Colonic mucosa (tissue), 4 donors: Measurements from ENCODE around the gene VAT1L. TPM values are rescaled to one million over a fixed set of nuclear protein-coding genes. Genes with fewer than 3 reads are reported as not detected.

Source experiments
- DNase-seq: peaks from one replicate; pipeline ENCODE4 v3.0.0-alpha.2; 2020
- H3K27ac ChIP-seq: fragments of 200-600 bp; one replicate; pipeline ENCODE4 v1.8.0; 2021
- H3K27me3 ChIP-seq: fragments of 200-600 bp; one replicate; pipeline ENCODE4 v1.8.0; 2021
- H3K36me3 ChIP-seq: fragments of 200-600 bp; one replicate; pipeline ENCODE4 v1.8.0; 2021
- H3K4me1 ChIP-seq: fragments of 200-600 bp; one replicate; pipeline ENCODE4 v1.8.0; 2021; ENCODE audit warnings: mild to moderate bottlenecking
- H3K4me3 ChIP-seq: fragments of 200-600 bp; one replicate; pipeline ENCODE4 v1.8.0; 2021
- H3K9ac ChIP-seq, 2 donors: one replicate each; pipeline ENCODE4 v1.7.0; 2013; ENCODE audit warnings: control low read depth in 2 of 2, low read depth in 2 of 2, low read length in 2 of 2
- H3K9me3 ChIP-seq: fragments of 200-600 bp; one replicate; pipeline ENCODE4 v1.8.0; 2021
- intact Hi-C: fragments of 100-400 bp; cut with DNase I; formaldehyde crosslinking; loops from one replicate; pipeline ENCODE4 v1.14.1; 2022
- total RNA-seq, 2 donors: library from RNA; stranded (reverse); fragmentation: NEBNext Ultra II Directional in 1 of 2; extraction: Animal tissue kit (Norgen Biotek cat#: 25700) in 1 of 2; gene quantifications; one replicate each; pipeline ENCODE4 v1.2.1, GENCODE V29; 2021
- TF ChIP-seq, protein P1 (sequence below): fragments of 200-600 bp; IDR thresholded peaks from one replicate; pipeline ENCODE4 v1.8.0; 2022; ENCODE audit warnings: antibody characterized with exemption, mild to moderate bottlenecking
- donor health status: healthy.
- donor health status: DM: no; HTN: no; CAD: no.
- donor health status: DM: no; HTN: no; CAD: no.

Gene VAT1L
- total RNA-seq, 2 donors from 2014 or later: 1.4 to 3.3 TPM

GRCh38 chr16:77897129-77897437, 108.7 kb downstream of the VAT1L start:
- intact Hi-C loops: no loop called here

GRCh38 chr16:77897831-77898605, 109.7 kb downstream of the VAT1L start:
- no peak overlapping the region for H3K9ac ChIP-seq
- intact Hi-C loops: no loop called here
- no peaks in the 10 kb centered on the region for H3K27me3 ChIP-seq
- TF ChIP-seq, protein P1, sequence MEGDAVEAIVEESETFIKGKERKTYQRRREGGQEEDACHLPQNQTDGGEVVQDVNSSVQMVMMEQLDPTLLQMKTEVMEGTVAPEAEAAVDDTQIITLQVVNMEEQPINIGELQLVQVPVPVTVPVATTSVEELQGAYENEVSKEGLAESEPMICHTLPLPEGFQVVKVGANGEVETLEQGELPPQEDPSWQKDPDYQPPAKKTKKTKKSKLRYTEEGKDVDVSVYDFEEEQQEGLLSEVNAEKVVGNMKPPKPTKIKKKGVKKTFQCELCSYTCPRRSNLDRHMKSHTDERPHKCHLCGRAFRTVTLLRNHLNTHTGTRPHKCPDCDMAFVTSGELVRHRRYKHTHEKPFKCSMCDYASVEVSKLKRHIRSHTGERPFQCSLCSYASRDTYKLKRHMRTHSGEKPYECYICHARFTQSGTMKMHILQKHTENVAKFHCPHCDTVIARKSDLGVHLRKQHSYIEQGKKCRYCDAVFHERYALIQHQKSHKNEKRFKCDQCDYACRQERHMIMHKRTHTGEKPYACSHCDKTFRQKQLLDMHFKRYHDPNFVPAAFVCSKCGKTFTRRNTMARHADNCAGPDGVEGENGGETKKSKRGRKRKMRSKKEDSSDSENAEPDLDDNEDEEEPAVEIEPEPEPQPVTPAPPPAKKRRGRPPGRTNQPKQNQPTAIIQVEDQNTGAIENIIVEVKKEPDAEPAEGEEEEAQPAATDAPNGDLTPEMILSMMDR: no peak
- peak overlapping the region; percentile 32 for H3K27ac ChIP-seq
- H3K4me3 ChIP-seq: no peak overlapping the region
- no peaks in the 10 kb centered on the region for H3K4me1 ChIP-seq
- H3K9me3 ChIP-seq: no peaks in the 10 kb centered on the region
- no peaks in the 10 kb centered on the region for H3K36me3 ChIP-seq
- no peak for DNase-seq

More at GRCh38 chr16:77897129-77897437, 108.7 kb downstream of the VAT1L start:
- H3K9ac ChIP-seq: no peak overlapping the region
- no peak for DNase-seq
- no peaks in the 10 kb centered on the region for H3K36me3 ChIP-seq
- no peak overlapping the region for H3K27ac ChIP-seq
- H3K9me3 ChIP-seq: no peaks in the 10 kb centered on the region
- no peaks in the 10 kb centered on the region for H3K27me3 ChIP-seq
- H3K4me1 ChIP-seq: no peaks in the 10 kb centered on the region
- no peak overlapping the region for H3K4me3 ChIP-seq
- TF ChIP-seq, protein P1: no peak

GRCh38 chr16:77898671-77899211, 110.4 kb downstream of the VAT1L start:
- H3K9ac ChIP-seq: no peak overlapping the region
- no peaks in the 10 kb centered on the region for H3K27me3 ChIP-seq
- TF ChIP-seq, protein P1: no peak
- no peak for DNase-seq
- intact Hi-C loops: no loop called here
- no peaks in the 10 kb centered on the region for H3K36me3 ChIP-seq
- no peaks in the 10 kb centered on the region for H3K4me1 ChIP-seq
- H3K27ac ChIP-seq: peak overlapping the region; percentile 32
- no peaks in the 10 kb centered on the region for H3K9me3 ChIP-seq
- H3K4me3 ChIP-seq: no peak overlapping the region

GRCh38 chr16:77899416-77899815, 111.1 kb downstream of the VAT1L start:
- no peaks in the 10 kb centered on the region for H3K9me3 ChIP-seq
- H3K36me3 ChIP-seq: no peaks in the 10 kb centered on the region
- intact Hi-C loops: no loop called here
- no peak overlapping the region for H3K27ac ChIP-seq
- H3K27me3 ChIP-seq: no peaks in the 10 kb centered on the region
- no peak overlapping the region for H3K9ac ChIP-seq
- H3K4me1 ChIP-seq: no peaks in the 10 kb centered on the region
- H3K4me3 ChIP-seq: no peak overlapping the region
- DNase-seq: no peak
- TF ChIP-seq, protein P1: no peak

GRCh38 chr16:77905374-77905920, 117.1 kb downstream of the VAT1L start:
- no peaks in the 10 kb centered on the region for H3K27me3 ChIP-seq
- no peaks in the 10 kb centered on the region for H3K9me3 ChIP-seq
- H3K4me1 ChIP-seq: no peaks in the 10 kb centered on the region
- H3K9ac ChIP-seq: no peak overlapping the region
- intact Hi-C loops: no loop called here
- TF ChIP-seq, protein P1: no peak
- no peak overlapping the region for H3K4me3 ChIP-seq
- H3K27ac ChIP-seq: no peak overlapping the region
- H3K36me3 ChIP-seq: no peaks in the 10 kb centered on the region
- DNase-seq: no peak
